HG02885 (cell line): ENCODE data around the gene EID3.

Experiments
- ATAC-seq: cut with Tn5 transposase; IDR thresholded peaks from one replicate; pipeline ENCODE4 v1.9.1; 2021; ENCODE audit warnings: mild to moderate bottlenecking; ENCODE audit not compliant: unreplicated experiment, poor library complexity

Gene EID3

GRCh38 chr12:104353012-104353981 lies 49.8 kb downstream of the EID3 start:
- no peak for ATAC-seq

- ATAC-seq: no peak
Observed at GRCh38 chr12:104354167-104354867, 50.8 kb downstream of the EID3 start.
